Glutamatergic neuron (in vitro differentiated cells): Measurements from ENCODE around the gene MN1. TPM values are rescaled to one million over a fixed set of nuclear protein-coding genes. Genes with fewer than 3 reads are reported as not detected.

Experiments
- DNase-seq: peaks from one replicate; pipeline ENCODE4 v3.0.0; 2022
- H3K27ac Mint-ChIP-seq: one replicate; pipeline ENCODE4 v1.8.0; 2020; ENCODE audit warnings: mild to moderate bottlenecking, mixed read lengths, inconsistent platforms; ENCODE audit not compliant: unreplicated experiment
- H3K27me3 Mint-ChIP-seq: one replicate; pipeline ENCODE4 v1.8.0; 2020; ENCODE audit warnings: mild to moderate bottlenecking, moderate library complexity, mixed read lengths, inconsistent platforms; ENCODE audit not compliant: unreplicated experiment
- H3K36me3 Mint-ChIP-seq: one replicate; pipeline ENCODE4 v1.8.0; 2020; ENCODE audit warnings: mild to moderate bottlenecking, mixed read lengths, inconsistent platforms; ENCODE audit not compliant: unreplicated experiment
- H3K4me1 Mint-ChIP-seq: one replicate; pipeline ENCODE4 v1.8.0; 2020; ENCODE audit warnings: mild to moderate bottlenecking, low read depth, mixed read lengths, inconsistent platforms; ENCODE audit not compliant: unreplicated experiment
- H3K4me3 Mint-ChIP-seq: one replicate; pipeline ENCODE4 v1.8.0; 2020; ENCODE audit warnings: mild to moderate bottlenecking, mixed read lengths, inconsistent platforms; ENCODE audit not compliant: unreplicated experiment
- H3K9me3 Mint-ChIP-seq: one replicate; pipeline ENCODE4 v1.8.0; 2020; ENCODE audit warnings: mild to moderate bottlenecking, moderate library complexity, mixed read lengths, inconsistent platforms; ENCODE audit not compliant: unreplicated experiment
- CTCF ChIP-seq: fragments of 200-600 bp; sonication (generic); IDR thresholded peaks from one replicate; pipeline ENCODE4 v1.5.0; 2021; ENCODE audit not compliant: partially characterized antibody, unreplicated experiment
- total RNA-seq: library from RNA; stranded (reverse); fragmentation: NEBNext Ultra II Directional; extraction: Animal tissue kit (Norgen Biotek cat#: 25700); gene quantifications from one replicate; pipeline ENCODE4 v1.2.1, GENCODE V29; 2021; ENCODE audit not compliant: unreplicated experiment

MN1 gene
- total RNA-seq, 1 donor from 2014 or later: 0.91 TPM

DNA sequence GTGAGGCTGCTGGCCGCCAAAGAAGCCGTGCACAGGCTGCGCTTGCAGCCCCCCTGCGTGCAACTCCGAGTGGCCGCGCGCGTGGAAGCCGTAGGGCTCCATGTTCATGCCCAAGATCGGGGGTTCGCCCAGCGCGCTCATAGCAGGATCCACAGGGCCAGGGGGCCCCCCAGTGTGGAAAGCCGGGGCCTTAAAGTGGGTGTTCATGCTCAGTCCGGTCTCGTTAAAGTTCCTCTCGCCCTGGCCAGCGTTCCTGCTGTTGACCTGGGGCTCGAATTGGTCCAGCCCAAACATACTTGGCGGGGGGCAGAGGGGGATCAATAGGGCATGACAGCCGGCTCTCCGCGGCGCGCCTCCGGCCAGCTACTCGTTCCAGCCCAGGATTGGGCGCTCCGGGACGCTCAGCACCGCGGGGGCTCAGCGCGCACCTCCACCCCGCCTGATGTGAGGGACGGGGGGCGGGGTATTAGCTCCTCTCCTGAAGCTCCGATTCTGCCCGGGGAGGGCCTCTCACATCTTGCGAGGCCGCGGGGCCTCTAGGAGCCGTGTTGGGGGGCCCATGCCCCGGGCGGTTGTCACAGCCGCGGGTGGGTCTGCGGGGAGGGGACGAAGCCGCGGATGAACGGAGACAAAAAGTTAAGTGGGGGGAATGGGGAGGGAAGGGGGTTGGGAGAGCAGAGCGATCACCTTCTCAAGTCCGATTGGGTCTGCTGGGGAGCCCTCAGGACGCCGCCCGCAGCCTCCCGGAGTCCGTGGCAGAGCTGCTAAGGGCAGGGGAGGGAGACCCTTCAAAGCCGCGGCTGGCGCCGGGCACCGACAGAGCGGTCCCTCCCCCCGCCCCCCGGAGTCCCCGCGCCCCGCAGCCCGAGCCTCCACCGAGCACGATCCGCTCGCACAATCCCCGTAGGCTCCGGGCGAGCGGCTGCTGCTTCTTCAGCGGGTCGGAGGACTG, 1.0 kb downstream of the MN1 start:
- DNase-seq: peak; percentile 30
- Mint-ChIP-seq H3K4me3 (no peak overlapping the region), H3K36me3 (no peaks in the 10 kb centered on the region), H3K4me1 (peaks cover 8% of the 10 kb centered on the region), H3K9me3 (peaks cover 6% of the 10 kb centered on the region), H3K27me3 (peaks cover 18% of the 10 kb centered on the region), H3K27ac (no peak overlapping the region)
- TF ChIP-seq CTCF: no peak

GRCh38 chr22:27799827-27800249, 1.7 kb downstream of the MN1 start:
- Mint-ChIP-seq H3K4me1 (peaks cover 14% of the 10 kb centered on the region), H3K27ac (no peak overlapping the region), H3K27me3 (peaks cover 21% of the 10 kb centered on the region), H3K36me3 (no peaks in the 10 kb centered on the region), H3K9me3 (peaks cover 2% of the 10 kb centered on the region), H3K4me3 (no peak overlapping the region)
- TF ChIP-seq CTCF: no peak
- DNase-seq: peak; percentile 54

GRCh38 chr22:27799015-27799826, 2.3 kb downstream of the MN1 start:
- H3K27ac Mint-ChIP-seq: peak overlapping the region; percentile 28
- no peaks in the 10 kb centered on the region for H3K36me3 Mint-ChIP-seq
- H3K9me3 Mint-ChIP-seq: peaks cover 2% of the 10 kb centered on the region
- peak overlapping the region; percentile 85 for H3K4me3 Mint-ChIP-seq
- H3K4me1 Mint-ChIP-seq: peaks cover 15% of the 10 kb centered on the region
- H3K27me3 Mint-ChIP-seq: peaks cover 19% of the 10 kb centered on the region
- TF ChIP-seq CTCF: no peak
- no peak for DNase-seq

DNA sequence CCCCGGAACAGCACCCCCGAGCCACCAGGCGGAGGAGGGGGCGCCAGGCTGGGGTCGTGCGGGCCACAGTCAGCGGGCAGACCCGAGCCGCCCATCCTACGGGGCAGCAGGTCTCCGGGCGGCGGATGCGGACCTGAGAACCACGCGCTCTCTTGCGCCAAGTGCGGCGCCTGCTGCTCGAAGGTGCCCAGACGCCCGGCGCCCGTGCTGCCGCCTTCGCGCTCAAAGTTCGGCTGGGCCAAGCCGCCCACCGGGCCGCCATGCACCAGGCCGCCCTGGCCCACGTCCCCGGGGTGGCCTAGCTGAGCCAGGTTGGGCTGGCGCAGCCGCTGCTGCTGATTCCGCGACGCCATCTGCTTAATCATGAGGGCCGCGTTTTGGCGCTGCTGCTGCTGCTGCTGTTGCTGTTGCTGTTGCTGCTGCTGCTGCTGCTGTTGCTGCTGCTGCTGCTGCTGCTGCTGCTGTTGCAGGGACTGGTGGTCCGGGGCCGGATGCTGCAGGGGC, 3.0 kb downstream of the MN1 start:
- Mint-ChIP-seq H3K9me3 (peaks cover 2% of the 10 kb centered on the region), H3K27ac (peak overlapping the region; percentile 28), H3K27me3 (peaks cover 19% of the 10 kb centered on the region), H3K36me3 (no peaks in the 10 kb centered on the region), H3K4me1 (peaks cover 21% of the 10 kb centered on the region), H3K4me3 (peak overlapping the region; percentile 85)
- DNase-seq: peak; percentile 66
- no peak for TF ChIP-seq CTCF
